CD4-positive, alpha-beta T cell treated with Interleukin-21 for 1 hour (primary cell): ENCODE data around the gene COL8A1.
"Not testable (repeated sequence)": the region's sequence is repeated elsewhere in the genome, so short reads cannot be mapped to it uniquely, and the experiment has no call there.

Experiments used
- DNase-seq: peaks from one replicate; pipeline ENCODE4 v3.0.0-alpha.2; 2020

Gene COL8A1

GRCh38 chr3:99638167-99638948, at the start of gene COL8A1:
COL8A1 (plus strand) TSS chr3:99638594; CDS start chr3:99790683, 152,089 bp downstream.
- no peak for DNase-seq

GRCh38 chr3:99589168-99589567, 49.2 kb upstream of the COL8A1 start:
- DNase-seq = not testable (repeated sequence)

GRCh38 chr3:99599894-99600293, 38.5 kb upstream of the COL8A1 start:
- DNase-seq = no peak

GRCh38 chr3:99601515-99601914, 36.9 kb upstream of the COL8A1 start:
- no peak for DNase-seq

- no peak for DNase-seq
Measured at GRCh38 chr3:99602183-99602582, 36.2 kb upstream of the COL8A1 start.

- no peak for DNase-seq
Measured at GRCh38 chr3:99607151-99607550, 31.2 kb upstream of the COL8A1 start.

GRCh38 chr3:99614768-99615167, 23.6 kb upstream of the COL8A1 start:
- no peak for DNase-seq

GRCh38 chr3:99620077-99620767, 18.2 kb upstream of the COL8A1 start:
- DNase-seq = no peak

GRCh38 chr3:99620976-99621375, 17.4 kb upstream of the COL8A1 start:
- DNase-seq = no peak

GRCh38 chr3:99624496-99625236, 13.7 kb upstream of the COL8A1 start:
- no peak for DNase-seq

GRCh38 chr3:99625237-99625622, 13.2 kb upstream of the COL8A1 start:
- DNase-seq = no peak

GRCh38 chr3:99625643-99626416, 12.6 kb upstream of the COL8A1 start:
- DNase-seq = no peak

GRCh38 chr3:99626417-99626788, 12.0 kb upstream of the COL8A1 start:
- DNase-seq = no peak

- DNase-seq = no peak
Measured at GRCh38 chr3:99627062-99627826, 11.2 kb upstream of the COL8A1 start.

GRCh38 chr3:99630815-99631214, 7.6 kb upstream of the COL8A1 start:
- DNase-seq = no peak

GRCh38 chr3:99633887-99634558, 4.4 kb upstream of the COL8A1 start:
- DNase-seq = no peak

- no peak for DNase-seq
Measured at GRCh38 chr3:99634881-99635280, 3.5 kb upstream of the COL8A1 start.

GRCh38 chr3:99635348-99635747, 3.0 kb upstream of the COL8A1 start:
- DNase-seq = no peak

- DNase-seq = no peak
Measured at GRCh38 chr3:99637016-99637367, 1.4 kb upstream of the COL8A1 start.

- DNase-seq = no peak
Measured at GRCh38 chr3:99637368-99638111, 854 bp upstream of the COL8A1 start.

- DNase-seq = no peak
Measured at GRCh38 chr3:99639579-99639978, 1.2 kb downstream of the COL8A1 start.
